SJSA1 (cell line): ENCODE data around the gene SDF2. TPM values are rescaled to one million over a fixed set of nuclear protein-coding genes. Genes with fewer than 3 reads are reported as not detected.

Experiments
- DNase-seq, 2 experiments: peaks; one replicate each; pipeline ENCODE4 v3.0.0-alpha.2; 2015 to 2020; ENCODE audit warnings: low spot score in 2 of 2, low read depth in 1 of 2
- H3K27ac ChIP-seq: fragments of 250-450 bp; sonication (Bioruptor Pico); 2 replicates; pipeline ENCODE4 v1.5.1; 2020; ENCODE audit warnings: mild to moderate bottlenecking, moderate library complexity
- H3K27me3 ChIP-seq: fragments of 250-450 bp; sonication (Bioruptor Pico); replicated peaks from 2 replicates; pipeline ENCODE4 v1.5.1; 2020; ENCODE audit warnings: mild to moderate bottlenecking, moderate library complexity
- H3K36me3 ChIP-seq: fragments of 250-450 bp; sonication (Bioruptor Pico); 2 replicates; pipeline ENCODE4 v1.5.1; 2020; ENCODE audit warnings: mild to moderate bottlenecking
- H3K4me1 ChIP-seq: fragments of 250-450 bp; sonication (Bioruptor Pico); replicated peaks from 2 replicates; pipeline ENCODE4 v1.6.1; 2021; ENCODE audit warnings: mild to moderate bottlenecking
- H3K4me3 ChIP-seq: fragments of 250-450 bp; sonication (Bioruptor Pico); 2 replicates; pipeline ENCODE4 v1.5.1; 2020; ENCODE audit warnings: mild to moderate bottlenecking
- H3K9me3 ChIP-seq: fragments of 250-450 bp; sonication (Bioruptor Pico); replicated peaks from 2 replicates; pipeline ENCODE4 v1.5.1; 2020; ENCODE audit warnings: mild to moderate bottlenecking
- total RNA-seq: library from RNA; depleted of rRNA; stranded (reverse); fragments of >200 nt; shearing (Covaris generic); gene quantifications from 2 replicates; pipeline ENCODE4 v1.2.3, GENCODE V29; 2014

Gene SDF2
- total RNA-seq, 1 experiment from 2014 or later = 59.8 TPM

- Histone ChIP-seq H3K27ac (no peak overlapping the region), H3K27me3 (no peaks in the 10 kb centered on the region), H3K36me3 (peaks cover 98% of the 10 kb centered on the region), H3K9me3 (no peaks in the 10 kb centered on the region), H3K4me1 (no peaks in the 10 kb centered on the region), H3K4me3 (no peak overlapping the region)
- no peak for DNase-seq
These were observed 38.6 kb upstream of the SDF2 start for GRCh38 chr17:28700278-28700677.

GRCh38 chr17:28698253-28698941 is 36.7 kb upstream of the SDF2 start:
- Histone ChIP-seq H3K27me3 (no peaks in the 10 kb centered on the region), H3K27ac (no peak overlapping the region), H3K4me3 (no peak overlapping the region), H3K9me3 (no peaks in the 10 kb centered on the region), H3K4me1 (no peaks in the 10 kb centered on the region), H3K36me3 (peaks cover 99% of the 10 kb centered on the region)
- no peak for DNase-seq

GRCh38 chr17:28693869-28694268 is 32.2 kb upstream of the SDF2 start:
- Histone ChIP-seq H3K27me3 (no peaks in the 10 kb centered on the region), H3K4me3 (no peak overlapping the region), H3K4me1 (no peaks in the 10 kb centered on the region), H3K27ac (no peak overlapping the region), H3K9me3 (no peaks in the 10 kb centered on the region), H3K36me3 (peaks cover 91% of the 10 kb centered on the region)
- no peak for DNase-seq

DNA sequence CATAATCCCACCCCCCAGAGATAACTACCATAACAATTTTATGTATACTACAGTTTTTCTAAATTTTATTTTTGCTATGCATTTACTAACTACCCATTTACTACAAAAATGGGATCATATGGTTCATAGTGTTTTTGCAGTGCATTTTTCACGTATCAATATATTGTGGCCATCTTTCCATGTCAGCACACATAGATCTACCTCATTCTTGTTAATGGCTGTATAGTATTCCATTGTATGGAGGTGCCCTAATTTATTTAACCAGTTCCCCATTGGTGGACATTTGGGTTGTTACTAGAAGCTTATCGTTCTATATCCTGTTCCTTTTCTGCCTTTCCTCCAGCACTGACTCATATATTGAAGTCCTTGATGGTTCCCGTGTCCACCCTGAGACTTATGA is 27.3 kb upstream of the SDF2 start:
- H3K36me3 ChIP-seq = peaks cover 89% of the 10 kb centered on the region
- no peaks in the 10 kb centered on the region for H3K27me3 ChIP-seq
- no peak for DNase-seq
- H3K27ac ChIP-seq = no peak overlapping the region
- no peak overlapping the region for H3K4me3 ChIP-seq
- H3K4me1 ChIP-seq = no peaks in the 10 kb centered on the region
- no peaks in the 10 kb centered on the region for H3K9me3 ChIP-seq

DNA sequence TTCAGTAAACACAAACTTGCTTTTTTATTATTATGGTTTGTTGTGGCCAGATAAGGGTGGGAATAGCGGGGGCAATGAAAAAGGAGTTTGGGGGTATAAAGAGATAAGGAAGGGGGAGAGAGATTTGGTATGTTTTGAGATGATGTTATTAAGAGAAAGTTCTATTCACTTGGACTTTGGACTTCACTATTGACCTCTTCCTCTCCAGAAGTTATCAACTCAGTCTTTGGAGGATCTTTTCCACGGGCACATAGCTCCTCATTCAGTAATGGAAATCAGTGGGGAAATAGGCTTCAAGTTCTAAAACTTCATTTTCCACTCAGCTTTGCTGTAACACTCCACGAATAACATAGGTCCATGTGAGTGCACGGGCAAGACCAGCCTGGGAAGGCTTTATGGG is 26.8 kb upstream of the SDF2 start:
- Histone ChIP-seq H3K4me3 (no peak overlapping the region), H3K36me3 (peaks cover 88% of the 10 kb centered on the region), H3K4me1 (no peaks in the 10 kb centered on the region), H3K27me3 (no peaks in the 10 kb centered on the region), H3K9me3 (no peaks in the 10 kb centered on the region), H3K27ac (no peak overlapping the region)
- DNase-seq = no peak

- no peak overlapping the region for H3K4me3 ChIP-seq
- H3K27me3 ChIP-seq = no peaks in the 10 kb centered on the region
- DNase-seq = no peak
- H3K36me3 ChIP-seq = peaks cover 97% of the 10 kb centered on the region
- H3K27ac ChIP-seq = no peak overlapping the region
- H3K4me1 ChIP-seq = no peaks in the 10 kb centered on the region
- no peaks in the 10 kb centered on the region for H3K9me3 ChIP-seq
These were observed 24.6 kb upstream of the SDF2 start for GRCh38 chr17:28686296-28686695.

- H3K36me3 ChIP-seq = peaks cover 97% of the 10 kb centered on the region
- no peaks in the 10 kb centered on the region for H3K27me3 ChIP-seq
- H3K27ac ChIP-seq = no peak overlapping the region
- no peak for DNase-seq
- no peak overlapping the region for H3K4me3 ChIP-seq
- no peaks in the 10 kb centered on the region for H3K9me3 ChIP-seq
- no peaks in the 10 kb centered on the region for H3K4me1 ChIP-seq
These were observed 23.7 kb upstream of the SDF2 start for GRCh38 chr17:28685366-28685765.

- Histone ChIP-seq H3K36me3 (peaks cover 97% of the 10 kb centered on the region), H3K4me1 (no peaks in the 10 kb centered on the region), H3K4me3 (no peak overlapping the region), H3K27me3 (no peaks in the 10 kb centered on the region), H3K9me3 (no peaks in the 10 kb centered on the region), H3K27ac (no peak overlapping the region)
- DNase-seq = no peak
These were observed 23.3 kb upstream of the SDF2 start for GRCh38 chr17:28684963-28685362.

DNA sequence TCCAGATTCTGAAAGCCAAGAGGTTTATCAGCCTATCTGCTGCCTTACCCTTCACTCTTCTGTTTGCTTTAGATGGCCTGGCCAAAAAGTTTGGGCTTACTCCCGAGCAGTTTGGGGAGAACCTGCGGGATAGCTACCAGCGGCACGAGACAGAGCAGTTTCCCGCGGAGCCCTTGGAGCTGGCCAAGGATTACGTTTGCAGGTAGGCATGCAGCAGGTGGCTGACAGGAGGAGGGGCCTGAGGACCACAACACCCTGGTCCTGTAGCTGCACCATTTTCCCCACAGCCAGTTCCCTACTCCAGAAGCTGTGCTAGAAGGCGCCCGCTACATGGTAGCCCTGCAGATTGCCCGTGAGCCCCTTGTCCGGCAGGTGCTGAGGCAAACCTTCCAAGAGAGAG is 20.9 kb upstream of the SDF2 start:
- Histone ChIP-seq H3K4me1 (no peaks in the 10 kb centered on the region), H3K9me3 (no peaks in the 10 kb centered on the region), H3K4me3 (no peak overlapping the region), H3K27me3 (no peaks in the 10 kb centered on the region), H3K36me3 (peaks cover 97% of the 10 kb centered on the region), H3K27ac (no peak overlapping the region)
- DNase-seq = no peak

DNA sequence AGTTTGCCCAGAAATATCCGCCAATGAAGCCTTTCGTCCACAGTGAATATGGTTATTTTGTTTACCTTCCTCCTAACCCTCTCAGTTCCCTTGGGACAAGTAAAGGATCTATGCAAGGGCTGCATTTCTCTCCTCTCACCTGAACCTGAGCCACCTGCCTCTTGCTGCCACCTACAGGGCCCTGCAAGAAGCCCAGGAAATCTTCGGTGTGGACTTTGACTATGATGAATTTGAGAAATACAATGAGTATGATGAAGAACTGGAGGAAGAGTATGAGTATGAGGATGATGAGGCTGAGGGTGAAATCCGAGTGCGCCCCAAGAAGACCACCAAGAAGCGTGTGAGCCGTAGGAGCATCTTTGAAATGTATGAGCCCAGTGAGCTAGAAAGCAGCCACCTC is 14.3 kb upstream of the SDF2 start:
- Histone ChIP-seq H3K4me1 (no peaks in the 10 kb centered on the region), H3K4me3 (no peak overlapping the region), H3K9me3 (no peaks in the 10 kb centered on the region), H3K27ac (no peak overlapping the region), H3K36me3 (peaks cover 100% of the 10 kb centered on the region), H3K27me3 (no peaks in the 10 kb centered on the region)
- no peak for DNase-seq

GRCh38 chr17:28675490-28675889 is 13.8 kb upstream of the SDF2 start:
- DNase-seq = no peak
- Histone ChIP-seq H3K27ac (no peak overlapping the region), H3K9me3 (no peaks in the 10 kb centered on the region), H3K4me1 (no peaks in the 10 kb centered on the region), H3K36me3 (peaks cover 97% of the 10 kb centered on the region), H3K4me3 (no peak overlapping the region), H3K27me3 (no peaks in the 10 kb centered on the region)

GRCh38 chr17:28669918-28670317 is 8.2 kb upstream of the SDF2 start:
- H3K27ac ChIP-seq = no peak overlapping the region
- H3K27me3 ChIP-seq = no peaks in the 10 kb centered on the region
- H3K4me1 ChIP-seq = no peaks in the 10 kb centered on the region
- H3K4me3 ChIP-seq = no peak overlapping the region
- peaks cover 90% of the 10 kb centered on the region for H3K36me3 ChIP-seq
- no peak for DNase-seq
- no peaks in the 10 kb centered on the region for H3K9me3 ChIP-seq

DNA sequence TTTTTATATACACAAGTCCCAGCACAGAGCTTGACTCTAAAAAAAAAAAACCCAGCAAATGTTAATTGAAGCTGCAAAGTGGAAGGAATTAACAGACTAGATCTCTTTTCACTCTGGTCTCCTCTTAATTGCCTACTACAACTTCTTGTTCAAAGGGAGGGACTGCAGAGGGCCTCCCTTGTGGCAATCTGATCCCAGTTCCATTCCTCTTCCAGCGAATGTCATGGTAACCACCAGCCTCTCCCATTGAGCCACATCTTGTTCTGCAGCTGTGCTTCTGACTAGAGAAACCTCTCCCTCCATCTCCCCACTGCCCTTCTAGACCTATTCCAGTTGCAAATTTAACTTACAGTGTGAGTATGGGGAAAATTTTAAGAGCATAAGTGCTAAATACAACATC is 6.2 kb upstream of the SDF2 start:
- DNase-seq = no peak
- no peak overlapping the region for H3K27ac ChIP-seq
- H3K27me3 ChIP-seq = no peaks in the 10 kb centered on the region
- no peaks in the 10 kb centered on the region for H3K9me3 ChIP-seq
- H3K4me1 ChIP-seq = peaks cover 9% of the 10 kb centered on the region
- no peak overlapping the region for H3K4me3 ChIP-seq
- H3K36me3 ChIP-seq = peaks cover 86% of the 10 kb centered on the region

- no peaks in the 10 kb centered on the region for H3K27me3 ChIP-seq
- DNase-seq = no peak
- H3K4me3 ChIP-seq = no peak overlapping the region
- peaks cover 12% of the 10 kb centered on the region for H3K4me1 ChIP-seq
- no peaks in the 10 kb centered on the region for H3K9me3 ChIP-seq
- H3K36me3 ChIP-seq = peaks cover 80% of the 10 kb centered on the region
- H3K27ac ChIP-seq = no peak overlapping the region
These were observed 4.3 kb upstream of the SDF2 start for GRCh38 chr17:28665994-28666393.

DNA sequence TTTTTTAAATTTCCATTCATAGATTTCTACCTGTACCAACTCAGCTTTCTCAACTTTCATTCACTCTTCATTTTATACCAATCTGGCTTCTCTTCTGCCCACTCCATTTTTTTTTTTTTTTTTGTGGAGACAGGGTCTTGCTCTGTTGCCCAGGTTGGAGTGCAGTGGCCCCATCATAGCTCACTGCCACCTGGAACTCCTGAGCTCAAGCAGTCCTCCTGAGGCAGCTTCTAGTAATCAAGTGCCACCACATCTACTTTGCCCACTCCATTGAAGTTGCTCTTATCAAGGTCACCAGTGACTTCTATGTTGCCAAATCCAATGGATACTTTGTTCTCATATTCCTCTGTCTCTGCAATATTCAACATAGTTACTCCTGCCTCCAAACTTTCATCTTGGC is 2.0 kb upstream of the SDF2 start:
- Histone ChIP-seq H3K4me1 (peaks cover 17% of the 10 kb centered on the region), H3K4me3 (no peak overlapping the region), H3K9me3 (no peaks in the 10 kb centered on the region), H3K27me3 (no peaks in the 10 kb centered on the region), H3K36me3 (peaks cover 71% of the 10 kb centered on the region), H3K27ac (no peak overlapping the region)
- DNase-seq = no peak
